HG02840 (cell line): ENCODE measurements around the gene CCDC81.
"Not testable (repeated sequence)": the region's sequence is repeated elsewhere in the genome, so short reads cannot be mapped to it uniquely, and the experiment has no call there.

Source experiments
- ATAC-seq: cut with Tn5 transposase; IDR thresholded peaks from one replicate; pipeline ENCODE4 v1.9.1; 2021; ENCODE audit warnings: mild to moderate bottlenecking, moderate library complexity, moderate number of reproducible peaks; ENCODE audit not compliant: unreplicated experiment, low FRiP score

CCDC81 gene

GRCh38 chr11:86374586-86374985 is at the start of gene CCDC81:
CCDC81 (plus strand) TSS chr11:86374887; CDS start chr11:86375164, 277 bp downstream.
- ATAC-seq, result no peak

GRCh38 chr11:86335131-86335767 is 39.4 kb upstream of the CCDC81 start:
- no peak for ATAC-seq

- ATAC-seq, result no peak
Observed at GRCh38 chr11:86337227-86337626, 37.5 kb upstream of the CCDC81 start.

- ATAC-seq, result no peak
Observed at GRCh38 chr11:86341382-86341781, 33.3 kb upstream of the CCDC81 start.

GRCh38 chr11:86346513-86346912 is 28.2 kb upstream of the CCDC81 start:
- ATAC-seq, result no peak

GRCh38 chr11:86355256-86355655 is 19.4 kb upstream of the CCDC81 start:
- ATAC-seq, result no peak

- not testable (repeated sequence) for ATAC-seq
Observed at GRCh38 chr11:86357412-86357811, 17.3 kb upstream of the CCDC81 start.

GRCh38 chr11:86358720-86359119 is 16.0 kb upstream of the CCDC81 start:
- ATAC-seq, result no peak

- ATAC-seq, result no peak
Observed at GRCh38 chr11:86360775-86361395, 13.8 kb upstream of the CCDC81 start.

GRCh38 chr11:86363424-86363823 is 11.3 kb upstream of the CCDC81 start:
- no peak for ATAC-seq

GRCh38 chr11:86365546-86365945 is 9.1 kb upstream of the CCDC81 start:
- ATAC-seq, result no peak

GRCh38 chr11:86369668-86370067 is 5.0 kb upstream of the CCDC81 start:
- no peak for ATAC-seq

GRCh38 chr11:86370171-86370570 is 4.5 kb upstream of the CCDC81 start:
- no peak for ATAC-seq

GRCh38 chr11:86370922-86371594 is 3.6 kb upstream of the CCDC81 start:
- no peak for ATAC-seq

GRCh38 chr11:86372041-86372440 is 2.6 kb upstream of the CCDC81 start:
- no peak for ATAC-seq

- ATAC-seq, result no peak
Observed at GRCh38 chr11:86372586-86372985, 2.1 kb upstream of the CCDC81 start.

- ATAC-seq, result no peak
Observed at GRCh38 chr11:86374069-86374468, 618 bp upstream of the CCDC81 start.

- no peak for ATAC-seq
Observed at GRCh38 chr11:86377972-86378371, 3.3 kb downstream of the CCDC81 start.

GRCh38 chr11:86380295-86381059 is 5.8 kb downstream of the CCDC81 start:
- ATAC-seq, result no peak

GRCh38 chr11:86383041-86383955 is 8.6 kb downstream of the CCDC81 start:
- ATAC-seq, result no peak
